OCI-LY7 (cell line): ENCODE data around the gene COL23A1. TPM values are rescaled to one million over a fixed set of nuclear protein-coding genes. Genes with fewer than 3 reads are reported as not detected.

Experiments used
- BruUV-seq: library from RNA; stranded (reverse); fragments of 400-500 nt; replicated peaks from 2 replicates; lab custom pipeline; 2021; lab: Mats Ljungman, UMichigan
- CTCF ChIA-PET: fragments of 300-600 bp; sonication (Branson Sonifier 250); formaldehyde crosslinking; loops from one replicate; lab custom pipeline; 2022; ENCODE audit warnings: antibody characterized with exemption; ENCODE audit not compliant: unreplicated experiment; lab: Charles Lee
- POLR2A ChIA-PET: fragments of 300-600 bp; sonication (Branson Sonifier 250); formaldehyde crosslinking; loops from one replicate; lab custom pipeline; 2022; ENCODE audit warnings: antibody characterized with exemption; lab: Charles Lee
- DNase-seq: peaks from one replicate; pipeline ENCODE4 v3.0.0-alpha.2; 2015; ENCODE audit warnings: low spot score
- H2AFZ ChIP-seq: fragments of 200-600 bp; sonication (generic), shearing (Covaris generic); 2 replicates; pipeline ENCODE4 v1.6.1; 2014; ENCODE audit warnings: mild to moderate bottlenecking, antibody characterized with exemption, low read length, moderate library complexity
- H3K27ac ChIP-seq: fragments of 200-600 bp; sonication (generic); 2 replicates; pipeline ENCODE4 v1.5.1; 2014; ENCODE audit warnings: mixed run types, low read depth, mild to moderate bottlenecking, moderate library complexity, low read length, inconsistent platforms; ENCODE audit not compliant: poor library complexity, severe bottlenecking
- H3K36me3 ChIP-seq: fragments of 200-600 bp; sonication (generic); 2 replicates; pipeline ENCODE4 v1.6.1; 2014; ENCODE audit warnings: mild to moderate bottlenecking, antibody characterized with exemption, low read length, moderate library complexity, mixed read lengths; ENCODE audit not compliant: insufficient read depth
- H3K4me1 ChIP-seq: fragments of 200-600 bp; sonication (generic); 2 replicates; pipeline ENCODE4 v1.5.1; 2014; ENCODE audit warnings: mild to moderate bottlenecking, low read length; ENCODE audit not compliant: insufficient read depth, poor library complexity, severe bottlenecking
- H3K4me2 ChIP-seq: fragments of 200-600 bp; sonication (generic); 2 replicates; pipeline ENCODE4 v1.6.1; 2014; ENCODE audit warnings: mild to moderate bottlenecking, low read length
- H3K4me3 ChIP-seq: fragments of 200-600 bp; sonication (generic); 2 replicates; pipeline ENCODE4 v1.5.1; 2014; ENCODE audit warnings: mild to moderate bottlenecking, low read depth, low read length; ENCODE audit not compliant: poor library complexity, severe bottlenecking
- H3K79me2 ChIP-seq: fragments of 200-600 bp; sonication (generic); 2 replicates; pipeline ENCODE4 v1.6.1; 2016; ENCODE audit warnings: low read depth, mild to moderate bottlenecking, low read length, moderate library complexity, mixed read lengths; ENCODE audit not compliant: insufficient read depth
- H3K9me2 ChIP-seq: fragments of 200-600 bp; sonication (generic); 2 replicates; pipeline ENCODE4 v1.6.1; 2016; ENCODE audit warnings: mild to moderate bottlenecking, low read length, mixed read lengths; ENCODE audit not compliant: insufficient read depth
- H3K9me3 ChIP-seq: fragments of 200-600 bp; sonication (generic); 2 replicates; pipeline ENCODE4 v1.6.1; 2014; ENCODE audit warnings: mild to moderate bottlenecking, mixed run types, low read length, mixed read lengths
- H4K20me1 ChIP-seq: fragments of 200-600 bp; sonication (generic); 2 replicates; pipeline ENCODE4 v1.6.1; 2014; ENCODE audit warnings: mild to moderate bottlenecking, antibody characterized with exemption, low read length, moderate library complexity, mixed read lengths; ENCODE audit not compliant: insufficient read depth
- CTCF ChIP-seq: fragments of 200-600 bp; sonication (generic); conservative IDR thresholded peaks from 2 replicates; pipeline ENCODE4 v1.5.1; 2014; ENCODE audit warnings: mild to moderate bottlenecking, antibody characterized with exemption, low read length, moderate library complexity, mixed read lengths
- EZH2phosphoT487 ChIP-seq: fragments of 200-600 bp; sonication (generic); IDR thresholded peaks from 2 replicates; pipeline ENCODE4 v1.6.1; 2018; ENCODE audit warnings: low read depth, borderline replicate concordance, mild to moderate bottlenecking, mixed run types, antibody characterized with exemption, low read length, moderate library complexity, mixed read lengths
- intact Hi-C: fragments of 100-400 bp; cut with micrococcal nuclease; formaldehyde crosslinking; loops from one replicate; pipeline ENCODE4 v1.10.0; 2022; ENCODE audit not compliant: unreplicated experiment
- total RNA-seq, 2 experiments: library from RNA; depleted of rRNA in 1 of 2; stranded (reverse); fragments of >200 nt in 1 of 2; shearing (Covaris generic) in 1 of 2; gene quantifications; 2 replicates each; pipeline ENCODE4 v1.2.3, GENCODE V29; 2014 to 2022

The COL23A1 gene
- total RNA-seq, 2 experiments from 2014 or later = 0.53 TPM; not detected in 1

- no peak for DNase-seq
- H3K4me3 ChIP-seq = no peak overlapping the region
- H3K79me2 ChIP-seq = no peaks in the 10 kb centered on the region
- H3K4me1 ChIP-seq = no peaks in the 10 kb centered on the region
- H3K9me3 ChIP-seq = no peaks in the 10 kb centered on the region
- intact Hi-C loops = no loop called here
- no peaks in the 10 kb centered on the region for H3K36me3 ChIP-seq
- no peak overlapping the region for H2AFZ ChIP-seq
- no peak overlapping the region for H3K4me2 ChIP-seq
- H4K20me1 ChIP-seq = no peaks in the 10 kb centered on the region
- no peaks in the 10 kb centered on the region for H3K9me2 ChIP-seq
- ChIA-PET CTCF (no interaction called here), POLR2A (no interaction called here)
- no peak overlapping the region for H3K27ac ChIP-seq
- TF ChIP-seq CTCF = no peak
- TF ChIP-seq EZH2phosphoT487 = no peak
- BruUV-seq = no TSS peak
Observed at GRCh38 chr5:178529080-178529479, 61.1 kb downstream of the COL23A1 start.

- no peaks in the 10 kb centered on the region for H3K9me2 ChIP-seq
- POLR2A ChIA-PET = interaction anchor here (0.6 kb wide), 1 partner anchor 130 kb away, joined by 3 read pairs; no protein-coding TSS in a partner anchor
- H3K36me3 ChIP-seq = no peaks in the 10 kb centered on the region
- H3K79me2 ChIP-seq = no peaks in the 10 kb centered on the region
- intact Hi-C loops = no loop called here
- no peak overlapping the region for H3K4me3 ChIP-seq
- no peaks in the 10 kb centered on the region for H4K20me1 ChIP-seq
- BruUV-seq = no TSS peak
- no peak overlapping the region for H2AFZ ChIP-seq
- TF ChIP-seq EZH2phosphoT487 = no peak
- no peak for TF ChIP-seq CTCF
- H3K4me1 ChIP-seq = no peaks in the 10 kb centered on the region
- CTCF ChIA-PET = no interaction called here
- H3K4me2 ChIP-seq = no peak overlapping the region
- no peaks in the 10 kb centered on the region for H3K9me3 ChIP-seq
- DNase-seq = no peak
- H3K27ac ChIP-seq = no peak overlapping the region
Observed at GRCh38 chr5:178527458-178528307, 62.5 kb downstream of the COL23A1 start.
